Muscle of back (tissue), 11 donors: ENCODE results near the gene HOXC4. TPM values are rescaled to one million over a fixed set of nuclear protein-coding genes. Genes with fewer than 3 reads are reported as not detected.
"Not testable (repeated sequence)": the region's sequence is repeated elsewhere in the genome, so short reads cannot be mapped to it uniquely, and the experiment has no call there.

Experiments used
- DNase-seq, 3 donors: peaks; one replicate each; pipeline versions ENCODE4 v3.0.0 to v3.0.0-alpha.2; 2013
- polyA plus RNA-seq, 10 donors: library from polyadenylated mRNA; unstranded; fragments of 120-200 nt; gene quantifications; one replicate each; pipeline ENCODE4 v1.2.1, GENCODE V29; 2013; ENCODE audit not compliant: insufficient read length in 10 of 10

The HOXC4 gene
- polyA plus RNA-seq, 10 donors, result 17.4 to 26.2 (median 20.8) TPM

- peak in 1 of 3 donors; percentile 67 for DNase-seq
These were observed 15.3 kb upstream of the HOXC4 start for GRCh38 chr12:54038284-54038870.

- peak in 2 of 3 donors; percentile 71 to 88 for DNase-seq
These were observed 14.7 kb upstream of the HOXC4 start for GRCh38 chr12:54038871-54039414.

GRCh38 chr12:54039417-54040147, 14.1 kb upstream of the HOXC4 start:
- DNase-seq, result peak; percentile 81 to 95 (median 90)

- peak in 1 of 3 donors; percentile 83 for DNase-seq
These were observed 13.5 kb upstream of the HOXC4 start for GRCh38 chr12:54040148-54040494.

- no peak for DNase-seq
These were observed 13.0 kb upstream of the HOXC4 start for GRCh38 chr12:54040648-54041047.

DNA sequence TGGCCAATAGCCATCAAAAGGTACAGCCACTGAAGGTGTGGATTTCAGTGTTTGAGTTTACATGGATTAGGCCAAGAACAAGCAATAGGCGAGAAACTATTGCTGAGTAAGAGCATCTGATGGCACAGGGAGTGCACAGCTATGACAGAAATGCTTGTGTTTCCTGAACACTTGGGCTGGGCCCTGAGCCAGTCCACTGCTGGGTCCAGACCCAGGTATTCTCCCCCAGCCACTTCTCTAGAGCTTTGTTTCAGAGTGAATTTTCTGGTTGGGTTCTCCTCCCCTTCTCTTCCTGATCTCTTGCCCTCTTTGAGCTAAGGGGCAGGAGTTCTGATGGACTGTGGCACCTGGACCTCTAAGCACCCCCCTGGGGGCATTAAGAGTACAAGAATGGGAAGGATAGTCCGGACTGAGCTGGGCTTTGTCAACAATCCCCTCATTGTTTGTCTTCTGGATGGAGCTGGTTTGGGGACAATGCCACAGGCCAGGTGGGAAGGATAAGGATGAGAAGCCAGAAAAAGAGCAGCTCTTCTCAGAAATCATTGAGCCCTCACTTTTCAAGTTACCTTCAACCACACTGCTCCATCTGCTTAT, 12.4 kb upstream of the HOXC4 start:
- DNase-seq, result no peak

GRCh38 chr12:54042033-54042432, 11.6 kb upstream of the HOXC4 start:
- DNase-seq, result not testable (repeated sequence)

- peak in 1 of 3 donors; percentile 90 for DNase-seq
These were observed 10.4 kb upstream of the HOXC4 start for GRCh38 chr12:54042970-54043853.

DNA sequence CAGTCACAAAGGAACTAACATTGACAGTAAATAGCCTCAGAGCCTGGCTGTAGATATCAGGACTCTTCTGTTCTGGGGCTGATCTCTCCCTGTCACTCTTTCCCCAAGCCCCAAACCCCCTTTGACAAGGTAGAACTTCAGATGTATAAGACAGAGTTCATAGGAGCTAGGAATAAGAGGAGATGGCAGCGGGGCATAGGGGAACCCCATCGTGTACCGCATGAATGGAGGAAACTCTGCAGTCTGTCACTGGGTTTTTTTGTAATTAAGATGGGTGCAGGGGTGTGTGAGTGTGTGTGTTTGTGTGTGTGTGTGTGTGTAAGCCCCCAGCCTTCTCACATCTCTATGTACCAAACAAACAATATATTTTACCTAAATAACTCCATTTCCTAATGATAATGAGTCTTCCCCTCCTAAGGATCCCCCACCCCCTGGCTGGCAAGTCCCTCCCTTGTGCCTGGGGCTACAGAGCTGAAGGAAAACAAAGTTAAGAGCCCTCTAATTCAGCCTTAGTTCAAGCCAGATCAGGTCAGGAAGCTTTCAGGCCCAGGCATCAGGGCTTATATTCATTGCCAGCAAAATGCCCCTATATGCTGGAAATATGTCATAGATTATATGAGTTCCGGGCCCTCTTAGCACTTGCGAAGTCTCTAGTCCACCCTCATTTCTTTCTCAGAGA, 9.1 kb upstream of the HOXC4 start:
- no peak for DNase-seq

- DNase-seq, result no peak
These were observed 8.2 kb upstream of the HOXC4 start for GRCh38 chr12:54045401-54045800.

GRCh38 chr12:54045868-54046521, 7.6 kb upstream of the HOXC4 start:
- no peak for DNase-seq

GRCh38 chr12:54046809-54047159, 6.9 kb upstream of the HOXC4 start:
- no peak for DNase-seq

DNA sequence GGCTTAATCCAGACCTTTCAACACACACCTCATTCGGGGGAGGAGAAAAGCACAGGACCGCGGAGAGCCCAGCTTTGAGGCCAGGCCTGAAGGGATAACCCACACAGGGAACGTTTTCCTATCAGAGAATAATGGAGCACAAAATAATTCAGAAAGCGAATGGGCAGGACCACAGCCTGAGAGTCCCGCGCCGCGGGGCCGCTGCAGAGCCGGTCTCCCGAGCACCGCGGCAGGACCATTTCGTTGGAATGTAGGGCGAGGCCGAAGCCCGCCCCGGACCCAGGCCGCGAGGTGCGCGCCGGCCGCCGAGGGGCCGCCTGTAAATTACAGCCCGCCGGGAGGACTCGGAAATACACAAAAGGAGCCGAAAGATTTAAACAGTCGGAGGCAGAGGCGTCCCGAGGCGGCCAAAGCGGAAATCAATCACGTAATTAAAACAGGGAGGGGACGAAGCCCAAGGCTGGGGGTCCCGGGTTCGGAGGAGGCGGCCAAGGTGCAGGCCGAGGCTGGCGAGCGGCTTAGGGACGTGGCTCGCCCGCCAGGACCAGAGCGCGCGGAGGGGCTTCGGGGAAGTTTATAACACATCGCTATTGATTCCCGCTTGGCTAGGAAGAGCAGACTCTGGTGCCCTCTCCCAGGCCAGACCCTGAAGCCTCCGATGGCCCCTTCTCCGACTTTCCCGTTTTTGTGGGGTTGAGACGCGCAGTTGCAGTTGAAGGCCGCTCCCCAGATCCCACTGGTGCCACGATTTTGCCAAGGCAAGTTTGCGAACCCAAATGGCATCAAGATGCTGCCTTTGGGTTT, 6.3 kb upstream of the HOXC4 start:
- DNase-seq, result no peak

DNA sequence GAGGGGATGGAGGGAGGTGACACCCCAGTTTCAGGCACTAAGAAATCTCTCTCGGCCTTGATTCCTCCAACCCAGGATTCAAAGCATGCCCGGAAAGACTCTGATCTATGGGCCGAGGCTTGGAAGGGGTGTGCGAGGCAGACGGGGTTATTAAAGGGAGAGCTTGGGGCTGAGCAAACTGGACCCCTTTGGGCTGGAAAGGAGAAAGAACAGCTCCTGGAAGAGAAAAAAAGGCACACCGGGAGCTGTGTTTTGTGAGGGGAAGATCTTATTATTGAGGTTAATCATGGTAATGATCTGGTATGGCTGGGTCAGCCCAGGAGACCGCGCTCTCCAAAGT, 5.7 kb upstream of the HOXC4 start:
- no peak for DNase-seq

GRCh38 chr12:54048406-54049093, 5.1 kb upstream of the HOXC4 start:
- DNase-seq, result no peak

GRCh38 chr12:54049108-54049507, 4.5 kb upstream of the HOXC4 start:
- DNase-seq, result no peak

DNA sequence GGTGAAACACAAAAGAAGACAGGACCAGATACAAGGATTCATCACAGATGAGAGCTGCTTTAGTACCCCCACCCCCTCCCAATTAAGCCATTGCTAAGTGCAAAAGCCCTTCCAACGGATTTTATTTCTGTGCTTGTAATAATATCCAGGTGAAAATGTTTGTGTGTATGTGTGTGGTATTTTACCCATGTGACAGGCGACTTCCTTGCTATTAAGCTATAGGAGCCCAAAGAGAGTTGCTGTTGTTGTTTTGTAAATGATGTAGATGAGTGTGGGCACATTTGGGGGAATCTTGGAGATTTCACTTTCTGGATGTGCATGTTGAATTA, 3.2 kb upstream of the HOXC4 start:
- DNase-seq, result no peak

DNA sequence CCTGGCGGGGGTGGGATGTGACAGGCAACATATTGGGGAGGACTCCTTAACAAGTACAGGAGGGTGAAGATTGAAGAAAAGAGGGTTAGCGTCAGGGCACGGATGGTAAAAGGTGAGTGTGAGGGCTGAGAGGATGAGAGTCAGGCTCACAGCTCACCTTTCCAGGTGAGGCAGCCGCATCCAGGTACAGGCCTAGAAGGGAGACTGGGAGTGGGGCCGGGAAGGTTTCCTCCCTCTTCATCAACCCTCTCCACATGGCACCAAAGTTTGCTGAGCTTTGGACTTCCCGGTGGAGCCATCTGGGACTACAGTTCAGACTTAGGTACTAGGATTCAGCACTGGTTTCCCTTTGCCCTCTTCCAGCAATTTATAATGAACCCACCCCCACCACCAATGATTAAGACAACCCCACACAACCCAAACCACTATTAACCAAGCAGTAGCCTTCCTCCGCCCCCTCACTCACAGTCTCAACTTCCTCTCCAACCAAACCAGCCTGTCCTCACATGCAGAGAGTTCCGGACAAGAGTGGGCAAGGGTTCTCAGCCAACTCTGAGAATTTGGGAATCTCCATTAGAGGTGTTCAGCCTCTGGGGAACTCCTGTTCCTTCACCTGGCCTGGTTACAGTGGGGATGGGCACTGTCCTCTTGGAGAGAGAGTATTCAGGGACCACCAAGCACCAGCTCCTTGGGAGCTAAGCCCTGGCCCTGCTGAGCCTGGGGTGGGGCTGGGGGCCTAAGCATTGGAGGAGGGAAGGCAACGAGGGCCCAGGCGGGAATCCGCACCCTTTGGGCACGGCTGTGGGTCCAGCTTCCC, 2.4 kb upstream of the HOXC4 start:
- DNase-seq, result no peak
